ENCODE measurements around the gene WNT16. TPM values are rescaled to one million over a fixed set of nuclear protein-coding genes. Genes with fewer than 3 reads are reported as not detected.
"Not testable (repeated sequence)": the region's sequence is repeated elsewhere in the genome, so short reads cannot be mapped to it uniquely, and the experiment has no call there.

Gene WNT16
- total and polyA plus RNA-seq, 12 donors: 0.06 to 0.19 (median 0.09) TPM; not detected in 4

DNA sequence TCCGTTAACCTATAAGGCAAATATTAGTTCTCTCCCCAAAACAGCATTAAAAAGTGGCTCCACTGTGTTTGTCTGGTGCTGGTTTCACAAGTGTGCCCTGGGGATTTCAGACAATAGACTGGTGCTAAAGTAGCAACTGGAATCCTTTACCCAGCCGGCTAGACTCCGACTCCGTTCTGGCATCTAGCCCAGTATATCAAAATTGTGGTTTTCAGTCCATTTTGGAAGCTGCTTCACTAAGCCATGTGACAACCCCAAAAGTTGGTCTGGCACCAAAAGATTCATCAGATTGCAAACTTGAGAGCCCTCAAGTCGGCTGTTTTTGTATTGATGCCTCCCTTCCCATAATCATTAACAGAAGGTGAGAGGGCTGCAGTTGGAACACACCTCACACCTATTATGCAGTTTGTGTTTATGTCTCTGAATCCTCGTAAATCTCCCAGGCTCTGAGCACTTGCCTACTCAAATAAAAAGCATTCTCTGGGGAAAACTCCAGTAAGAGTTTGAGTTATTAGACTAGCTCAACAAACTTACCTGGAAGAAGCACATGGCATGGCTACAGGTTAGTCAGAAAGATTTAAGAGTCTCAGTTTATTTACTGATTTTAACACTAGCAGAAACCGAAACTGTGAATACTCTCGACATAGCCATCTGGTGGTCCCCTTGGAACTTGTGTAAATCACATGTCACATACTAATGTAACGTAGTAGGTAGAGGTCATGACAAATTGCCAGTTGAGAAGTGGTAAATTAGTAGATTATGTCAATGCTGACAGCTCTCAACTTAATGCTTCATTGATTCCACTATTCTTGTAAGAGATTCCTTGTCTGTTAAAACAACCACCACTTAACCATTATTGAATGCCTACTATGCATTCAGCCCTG lies 14.8 kb upstream of the WNT16 start:
- Histone ChIP-seq H3K27ac (no peak overlapping the region), H3K4me3 (no peak overlapping the region), H3K9me3 (replicated peaks in 1 of 3) (no peaks in the 10 kb centered on the region), H3K36me3 (replicated peaks in 1 of 2) (no peaks in the 10 kb centered on the region), H3K27me3 (no peaks in the 10 kb centered on the region), H3K4me1 (replicated peaks in 1 of 2) (no peaks in the 10 kb centered on the region)
- intact Hi-C loops (cut with DNase I): no loop called here
- WGBS, 4 donors: 45 to 60% (median 53%) methylated on average over 6 to 9 of the region's 9 CpGs
- DNase-seq: no peak
- TF ChIP-seq POLR2A (IDR thresholded peaks at IDR 0.05) (no peak), CTCF (IDR thresholded peaks at IDR 0.05) (no peak)

DNA sequence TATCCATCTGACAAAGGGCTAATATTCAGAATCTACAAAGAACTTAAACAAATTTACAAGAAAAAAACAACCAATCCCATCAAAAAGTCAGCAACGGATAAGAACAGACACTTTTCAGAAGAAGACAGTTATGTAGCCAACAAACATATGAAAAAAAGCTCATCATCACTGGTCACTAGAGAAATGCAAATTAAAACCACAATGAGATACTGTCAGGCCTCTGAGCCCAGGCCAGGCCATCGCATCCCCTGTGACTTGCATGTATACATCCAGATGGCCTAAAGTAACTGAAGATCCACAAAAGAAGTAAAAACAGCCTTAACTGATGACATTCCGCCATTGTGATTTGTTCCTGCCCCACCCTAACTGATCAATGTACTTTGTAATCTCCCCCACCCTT lies 13.6 kb upstream of the WNT16 start:
- H3K4me1 ChIP-seq (replicated peaks in 1 of 2); DNase-seq; H3K27me3 ChIP-seq; H3K4me3 ChIP-seq; H3K9me3 ChIP-seq (replicated peaks in 1 of 3); intact Hi-C loops (cut with DNase I); H3K27ac ChIP-seq; H3K36me3 ChIP-seq (replicated peaks in 1 of 2): not testable (repeated sequence)
- WGBS, 4 donors: 88 to 94% (median 89%) methylated on average over 2 to 3 of the region's 3 CpGs

- H3K27ac ChIP-seq: no peak overlapping the region
- no peaks in the 10 kb centered on the region for H3K4me1 ChIP-seq (replicated peaks in 1 of 2)
- no peaks in the 10 kb centered on the region for H3K9me3 ChIP-seq (replicated peaks in 1 of 3)
- 44 to 61% (median 54%) methylated on average over 3 of the region's 3 CpGs for WGBS, 4 donors
- H3K4me3 ChIP-seq: no peak overlapping the region
- H3K36me3 ChIP-seq (replicated peaks in 1 of 2): no peaks in the 10 kb centered on the region
- DNase-seq: no peak
- intact Hi-C loops (cut with DNase I): no loop called here
- H3K27me3 ChIP-seq: peaks cover 10% of the 10 kb centered on the region
- TF ChIP-seq POLR2A (IDR thresholded peaks at IDR 0.05) (no peak), CTCF (IDR thresholded peaks at IDR 0.05) (no peak)
Measured at GRCh38 chr7:121322460-121322859, 6.3 kb upstream of the WNT16 start.

GRCh38 chr7:121323515-121324302 lies 5.1 kb upstream of the WNT16 start:
- Histone ChIP-seq H3K9me3 (replicated peaks in 1 of 3) (no peaks in the 10 kb centered on the region), H3K27me3 (peaks cover 20% of the 10 kb centered on the region), H3K27ac (no peak overlapping the region), H3K4me3 (no peak overlapping the region), H3K4me1 (replicated peaks in 1 of 2) (no peaks in the 10 kb centered on the region), H3K36me3 (replicated peaks in 1 of 2) (no peaks in the 10 kb centered on the region)
- 46 to 63% (median 54%) methylated on average over 5 of the region's 5 CpGs for WGBS, 4 donors
- TF ChIP-seq POLR2A (IDR thresholded peaks at IDR 0.05): no peak
- no peak for TF ChIP-seq CTCF (IDR thresholded peaks at IDR 0.05)
- intact Hi-C loops (cut with DNase I): no loop called here
- DNase-seq: no peak

All from adrenal gland (tissue), 12 donors.